ENCODE data around the gene MGAT2. TPM values are rescaled to one million over a fixed set of nuclear protein-coding genes. Genes with fewer than 3 reads are reported as not detected.

The MGAT2 gene
- total RNA-seq, 1 donor from 2014 or later = 47.0 TPM

GRCh38 chr14:49585803-49586672 is 34.6 kb upstream of the MGAT2 start, which contains the start of gene RPS29:
TSS of gene RPS29 (minus strand) at chr14:49586380. CDS start at chr14:49586346, 34 bp downstream.
- Mint-ChIP-seq H3K4me3 (ENCODE audit: unreplicated experiment) (peak within 1 kb of the TSS; percentile 98), H3K27me3 (ENCODE audit: unreplicated experiment) (peaks cover 31% of the 10 kb centered on the region), H3K36me3 (ENCODE audit: low read depth, unreplicated experiment) (peaks cover 39% of the 10 kb centered on the region), H3K27ac (ENCODE audit: unreplicated experiment) (peak within 1 kb of the TSS; percentile 92), H3K9me3 (ENCODE audit: unreplicated experiment) (no peaks in the 10 kb centered on the region), H3K4me1 (ENCODE audit: unreplicated experiment) (peaks cover 30% of the 10 kb centered on the region)
- TF ChIP-seq CTCF (IDR thresholded peaks at IDR 0.05; ENCODE audit: unreplicated experiment) = no peak
- DNase-seq (ENCODE audit: low spot score) = peak; percentile 98

GRCh38 chr14:49586673-49587460 is 33.7 kb upstream of the MGAT2 start:
- Mint-ChIP-seq H3K4me1 (ENCODE audit: unreplicated experiment) (peaks cover 30% of the 10 kb centered on the region), H3K27me3 (ENCODE audit: unreplicated experiment) (peaks cover 30% of the 10 kb centered on the region), H3K9me3 (ENCODE audit: unreplicated experiment) (no peaks in the 10 kb centered on the region), H3K36me3 (ENCODE audit: low read depth, unreplicated experiment) (peaks cover 33% of the 10 kb centered on the region), H3K4me3 (ENCODE audit: unreplicated experiment) (peak overlapping the region; percentile 98), H3K27ac (ENCODE audit: unreplicated experiment) (peak overlapping the region; percentile 92)
- peak; percentile 99 for TF ChIP-seq CTCF (IDR thresholded peaks at IDR 0.05; ENCODE audit: unreplicated experiment)
- DNase-seq (ENCODE audit: low spot score) = peak; percentile 32

- H3K27me3 Mint-ChIP-seq (ENCODE audit: unreplicated experiment) = peaks cover 23% of the 10 kb centered on the region
- TF ChIP-seq CTCF (IDR thresholded peaks at IDR 0.05; ENCODE audit: unreplicated experiment) = no peak
- DNase-seq (ENCODE audit: low spot score) = no peak
- no peak overlapping the region for H3K4me3 Mint-ChIP-seq (ENCODE audit: unreplicated experiment)
- H3K36me3 Mint-ChIP-seq (ENCODE audit: low read depth, unreplicated experiment) = peaks cover 14% of the 10 kb centered on the region
- peaks cover 16% of the 10 kb centered on the region for H3K4me1 Mint-ChIP-seq (ENCODE audit: unreplicated experiment)
- H3K27ac Mint-ChIP-seq (ENCODE audit: unreplicated experiment) = peak overlapping the region; percentile 39
- no peaks in the 10 kb centered on the region for H3K9me3 Mint-ChIP-seq (ENCODE audit: unreplicated experiment)
These were observed 31.2 kb upstream of the MGAT2 start for GRCh38 chr14:49589387-49589786.

- Mint-ChIP-seq H3K27me3 (ENCODE audit: unreplicated experiment) (peaks cover 1% of the 10 kb centered on the region), H3K27ac (ENCODE audit: unreplicated experiment) (no peak overlapping the region), H3K9me3 (ENCODE audit: unreplicated experiment) (no peaks in the 10 kb centered on the region), H3K4me1 (ENCODE audit: unreplicated experiment) (peaks cover 13% of the 10 kb centered on the region), H3K4me3 (ENCODE audit: unreplicated experiment) (no peak overlapping the region), H3K36me3 (ENCODE audit: low read depth, unreplicated experiment) (no peaks in the 10 kb centered on the region)
- TF ChIP-seq CTCF (IDR thresholded peaks at IDR 0.05; ENCODE audit: unreplicated experiment) = no peak
- no peak for DNase-seq (ENCODE audit: low spot score)
These were observed 27.6 kb upstream of the MGAT2 start for GRCh38 chr14:49593016-49593415.
